HG03457 (cell line): ENCODE measurements around the gene DVL1.

Experiments
- ATAC-seq: cut with Tn5 transposase; IDR thresholded peaks from one replicate; pipeline ENCODE4 v1.9.1; 2021; ENCODE audit warnings: moderate number of reproducible peaks; ENCODE audit not compliant: unreplicated experiment

DVL1 gene

DNA sequence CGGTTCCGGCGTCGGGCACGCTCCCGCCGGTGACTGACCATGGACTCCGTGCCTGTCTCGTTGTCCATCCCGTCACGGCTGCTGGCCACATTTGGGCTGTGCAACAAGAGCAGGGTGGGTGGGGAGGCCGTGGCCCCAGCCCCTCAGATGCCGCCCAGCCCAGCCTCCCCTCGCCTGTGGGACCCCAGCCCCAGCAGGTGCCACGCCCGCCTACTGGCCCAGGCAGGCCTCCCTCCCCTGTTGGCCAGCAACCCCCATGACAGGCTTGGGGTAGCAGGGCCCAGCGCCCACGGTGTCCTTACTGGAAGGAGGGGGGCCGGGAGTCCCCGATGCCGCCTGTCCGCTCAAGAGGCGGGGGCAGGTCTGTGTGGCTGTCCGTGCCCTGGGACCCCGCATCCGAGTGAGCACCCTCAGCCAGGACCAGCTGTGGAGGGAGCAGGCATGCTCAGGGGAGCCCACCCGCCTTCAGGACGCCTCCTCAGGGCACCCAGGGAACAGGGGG is 7.1 kb downstream of the DVL1 start:
- no peak for ATAC-seq

GRCh38 chr1:1341549-1342021 is 7.6 kb downstream of the DVL1 start:
- no peak for ATAC-seq

- ATAC-seq = no peak
Measured at GRCh38 chr1:1340791-1341548, 8.2 kb downstream of the DVL1 start.

DNA sequence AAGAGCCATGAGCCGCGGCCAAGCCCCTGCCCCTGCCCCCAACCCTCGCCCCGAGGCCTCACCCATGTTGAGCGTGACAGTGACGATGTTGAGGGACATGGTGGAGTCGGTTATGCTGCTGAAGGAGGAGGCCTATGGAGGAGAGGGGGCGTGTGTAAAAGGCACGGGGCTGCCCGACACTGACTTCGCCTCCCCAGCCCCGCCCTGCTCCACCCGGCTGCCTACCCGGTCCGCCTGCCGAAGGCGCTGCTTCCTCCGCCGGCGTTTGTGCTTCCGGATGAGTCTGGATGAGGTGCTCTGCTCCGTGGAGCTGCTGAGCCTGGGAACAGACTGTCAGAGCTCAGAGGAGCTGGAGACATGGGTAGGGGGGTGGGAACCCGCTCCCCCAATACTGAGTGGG is 9.0 kb downstream of the DVL1 start:
- ATAC-seq = no peak

DNA sequence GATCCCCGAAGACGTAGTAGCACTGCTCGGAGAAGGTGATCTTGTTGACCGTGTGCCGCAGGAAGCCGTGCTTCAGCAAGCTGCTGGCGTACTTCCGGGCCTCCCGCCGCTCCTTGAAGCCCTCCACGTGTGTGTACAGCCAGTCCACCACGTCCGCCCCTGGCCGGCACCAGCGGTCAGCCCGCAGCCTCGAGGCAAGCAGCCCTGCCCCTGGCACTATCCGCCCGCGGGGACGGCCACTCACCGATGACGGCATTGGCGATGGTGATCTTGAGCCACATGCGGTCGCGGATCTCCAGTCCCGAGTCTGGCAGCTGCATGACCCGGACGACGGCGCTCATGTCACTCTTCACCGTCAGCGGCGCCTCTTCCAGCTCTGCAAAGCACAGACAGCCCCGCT is 10.9 kb downstream of the DVL1 start:
- ATAC-seq = no peak

GRCh38 chr1:1337793-1338147 is 11.4 kb downstream of the DVL1 start:
- no peak for ATAC-seq

DNA sequence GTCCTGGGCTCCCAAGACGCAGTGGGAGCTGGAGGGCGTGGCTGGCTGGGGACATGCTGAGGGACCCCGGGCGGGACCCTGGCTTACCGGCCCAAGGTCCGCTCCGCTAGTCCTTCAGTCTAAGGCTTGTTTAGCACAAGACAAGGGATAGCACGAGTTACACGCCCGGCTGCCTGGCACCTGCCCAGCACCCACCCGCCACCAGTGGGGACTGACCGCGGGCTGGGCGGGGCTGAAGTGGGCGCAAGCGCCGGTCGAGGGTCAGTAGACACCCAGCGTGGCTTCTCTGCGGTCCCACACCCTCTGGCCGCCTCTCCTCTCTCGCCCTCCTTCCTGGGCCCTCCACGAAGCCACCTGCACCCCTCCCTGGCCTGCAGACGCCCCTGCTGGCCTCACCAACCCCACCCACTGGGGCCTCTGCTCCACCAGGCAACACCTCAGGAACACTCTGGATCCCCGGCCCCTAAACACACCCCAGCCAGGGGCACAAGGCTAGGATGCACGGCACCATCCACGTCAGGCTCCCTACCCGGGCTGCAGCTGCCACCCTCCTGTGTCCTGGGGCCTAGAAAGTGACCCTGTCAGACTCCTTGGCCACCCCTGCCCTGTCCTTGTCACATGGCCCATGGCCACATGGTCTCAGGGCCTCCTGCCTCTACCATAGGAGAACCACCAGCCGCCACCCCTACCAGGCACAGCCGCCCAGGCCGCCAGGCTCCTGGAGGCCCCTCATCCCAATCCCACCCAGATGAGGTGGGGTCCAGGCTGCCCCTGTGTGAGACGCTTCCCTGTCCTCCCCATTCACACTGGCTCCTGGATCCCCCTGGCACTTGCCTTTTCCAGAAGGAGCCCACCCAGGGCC is 12.1 kb downstream of the DVL1 start:
- ATAC-seq = no peak

DNA sequence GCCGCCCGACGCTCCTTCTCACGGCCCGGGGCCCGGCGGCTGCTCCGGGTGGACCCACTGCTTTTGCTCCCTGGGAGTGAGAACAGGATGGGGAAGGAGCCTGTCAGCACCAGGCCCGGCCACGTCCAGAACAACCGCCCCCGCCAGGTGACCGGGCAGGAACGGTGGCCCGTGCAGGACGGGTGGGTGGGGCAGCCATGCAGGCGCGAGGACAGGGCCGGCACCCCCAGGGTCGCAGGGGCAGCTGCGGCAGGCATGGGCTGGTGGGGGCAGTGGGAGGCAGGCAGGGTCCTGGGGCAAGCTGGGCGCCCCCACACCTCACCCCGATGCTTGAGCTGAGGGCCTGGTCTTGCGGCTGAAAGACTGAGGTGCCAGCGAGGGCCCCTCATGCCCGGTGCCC is 12.8 kb downstream of the DVL1 start:
- ATAC-seq = no peak

- ATAC-seq = no peak
Measured at GRCh38 chr1:1335792-1336248, 13.4 kb downstream of the DVL1 start.

DNA sequence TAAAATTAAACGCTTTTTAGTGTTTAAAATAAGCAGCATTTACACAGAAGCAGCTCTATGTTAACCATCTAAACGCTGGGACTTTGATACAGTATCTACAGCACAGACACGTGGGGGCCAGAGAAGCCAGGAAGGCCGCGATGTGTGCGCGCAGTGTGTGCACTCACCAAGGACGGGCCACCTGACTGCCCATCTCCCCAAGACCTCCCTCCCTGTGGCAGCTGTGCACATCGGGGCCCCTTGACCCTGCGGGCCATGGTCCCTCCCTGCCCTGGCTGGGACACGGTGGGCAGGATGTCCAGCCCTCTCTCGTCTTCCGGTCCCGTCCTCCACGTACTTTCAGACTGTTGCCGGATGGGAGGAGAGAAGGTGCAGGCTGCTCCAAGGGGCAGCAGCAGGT is 13.9 kb downstream of the DVL1 start:
- ATAC-seq = no peak

GRCh38 chr1:1334835-1335234 is 14.4 kb downstream of the DVL1 start:
- no peak for ATAC-seq

DNA sequence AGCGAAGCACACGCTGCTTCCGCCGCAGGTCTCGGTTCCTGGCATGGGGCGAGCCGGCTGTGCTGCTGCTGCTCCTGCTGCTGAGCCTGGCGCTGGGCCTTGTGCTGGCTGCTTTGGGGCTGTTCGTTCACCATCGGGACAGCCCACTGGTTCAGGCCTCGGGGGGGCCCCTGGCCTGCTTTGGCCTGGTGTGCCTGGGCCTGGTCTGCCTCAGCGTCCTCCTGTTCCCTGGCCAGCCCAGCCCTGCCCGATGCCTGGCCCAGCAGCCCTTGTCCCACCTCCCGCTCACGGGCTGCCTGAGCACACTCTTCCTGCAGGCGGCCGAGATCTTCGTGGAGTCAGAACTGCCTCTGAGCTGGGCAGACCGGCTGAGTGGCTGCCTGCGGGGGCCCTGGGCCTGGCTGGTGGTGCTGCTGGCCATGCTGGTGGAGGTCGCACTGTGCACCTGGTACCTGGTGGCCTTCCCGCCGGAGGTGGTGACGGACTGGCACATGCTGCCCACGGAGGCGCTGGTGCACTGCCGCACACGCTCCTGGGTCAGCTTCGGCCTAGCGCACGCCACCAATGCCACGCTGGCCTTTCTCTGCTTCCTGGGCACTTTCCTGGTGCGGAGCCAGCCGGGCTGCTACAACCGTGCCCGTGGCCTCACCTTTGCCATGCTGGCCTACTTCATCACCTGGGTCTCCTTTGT is 15.5 kb downstream of the DVL1 start:
- ATAC-seq = no peak

DNA sequence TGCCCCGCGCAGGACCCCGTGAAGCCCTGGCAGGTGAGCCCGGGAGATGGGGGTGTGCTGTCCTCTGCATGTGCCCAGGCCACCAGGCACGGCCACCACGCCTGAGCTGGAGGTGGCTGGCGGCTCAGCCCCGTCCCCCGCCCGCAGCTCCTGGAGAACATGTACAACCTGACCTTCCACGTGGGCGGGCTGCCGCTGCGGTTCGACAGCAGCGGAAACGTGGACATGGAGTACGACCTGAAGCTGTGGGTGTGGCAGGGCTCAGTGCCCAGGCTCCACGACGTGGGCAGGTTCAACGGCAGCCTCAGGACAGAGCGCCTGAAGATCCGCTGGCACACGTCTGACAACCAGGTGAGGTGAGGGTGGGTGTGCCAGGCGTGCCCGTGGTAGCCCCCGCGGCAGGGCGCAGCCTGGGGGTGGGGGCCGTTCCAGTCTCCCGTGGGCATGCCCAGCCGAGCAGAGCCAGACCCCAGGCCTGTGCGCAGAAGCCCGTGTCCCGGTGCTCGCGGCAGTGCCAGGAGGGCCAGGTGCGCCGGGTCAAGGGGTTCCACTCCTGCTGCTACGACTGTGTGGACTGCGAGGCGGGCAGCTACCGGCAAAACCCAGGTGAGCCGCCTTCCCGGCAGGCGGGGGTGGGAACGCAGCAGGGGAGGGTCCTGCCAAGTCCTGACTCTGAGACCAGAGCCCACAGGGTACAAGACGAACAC is 16.3 kb downstream of the DVL1 start:
- no peak for ATAC-seq

DNA sequence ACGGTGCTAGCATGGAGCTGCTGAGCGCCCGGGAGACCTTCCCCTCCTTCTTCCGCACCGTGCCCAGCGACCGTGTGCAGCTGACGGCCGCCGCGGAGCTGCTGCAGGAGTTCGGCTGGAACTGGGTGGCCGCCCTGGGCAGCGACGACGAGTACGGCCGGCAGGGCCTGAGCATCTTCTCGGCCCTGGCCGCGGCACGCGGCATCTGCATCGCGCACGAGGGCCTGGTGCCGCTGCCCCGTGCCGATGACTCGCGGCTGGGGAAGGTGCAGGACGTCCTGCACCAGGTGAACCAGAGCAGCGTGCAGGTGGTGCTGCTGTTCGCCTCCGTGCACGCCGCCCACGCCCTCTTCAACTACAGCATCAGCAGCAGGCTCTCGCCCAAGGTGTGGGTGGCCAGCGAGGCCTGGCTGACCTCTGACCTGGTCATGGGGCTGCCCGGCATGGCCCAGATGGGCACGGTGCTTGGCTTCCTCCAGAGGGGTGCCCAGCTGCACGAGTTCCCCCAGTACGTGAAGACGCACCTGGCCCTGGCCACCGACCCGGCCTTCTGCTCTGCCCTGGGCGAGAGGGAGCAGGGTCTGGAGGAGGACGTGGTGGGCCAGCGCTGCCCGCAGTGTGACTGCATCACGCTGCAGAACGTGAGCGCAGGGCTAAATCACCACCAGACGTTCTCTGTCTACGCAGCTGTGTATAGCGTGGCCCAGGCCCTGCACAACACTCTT is 17.0 kb downstream of the DVL1 start:
- no peak for ATAC-seq

- ATAC-seq = no peak
Measured at GRCh38 chr1:1331068-1331965, 17.9 kb downstream of the DVL1 start, which contains the start of gene TAS1R3. TAS1R3 (plus strand) TSS chr1:1331280; CDS start chr1:1331346, 66 bp downstream.

DNA sequence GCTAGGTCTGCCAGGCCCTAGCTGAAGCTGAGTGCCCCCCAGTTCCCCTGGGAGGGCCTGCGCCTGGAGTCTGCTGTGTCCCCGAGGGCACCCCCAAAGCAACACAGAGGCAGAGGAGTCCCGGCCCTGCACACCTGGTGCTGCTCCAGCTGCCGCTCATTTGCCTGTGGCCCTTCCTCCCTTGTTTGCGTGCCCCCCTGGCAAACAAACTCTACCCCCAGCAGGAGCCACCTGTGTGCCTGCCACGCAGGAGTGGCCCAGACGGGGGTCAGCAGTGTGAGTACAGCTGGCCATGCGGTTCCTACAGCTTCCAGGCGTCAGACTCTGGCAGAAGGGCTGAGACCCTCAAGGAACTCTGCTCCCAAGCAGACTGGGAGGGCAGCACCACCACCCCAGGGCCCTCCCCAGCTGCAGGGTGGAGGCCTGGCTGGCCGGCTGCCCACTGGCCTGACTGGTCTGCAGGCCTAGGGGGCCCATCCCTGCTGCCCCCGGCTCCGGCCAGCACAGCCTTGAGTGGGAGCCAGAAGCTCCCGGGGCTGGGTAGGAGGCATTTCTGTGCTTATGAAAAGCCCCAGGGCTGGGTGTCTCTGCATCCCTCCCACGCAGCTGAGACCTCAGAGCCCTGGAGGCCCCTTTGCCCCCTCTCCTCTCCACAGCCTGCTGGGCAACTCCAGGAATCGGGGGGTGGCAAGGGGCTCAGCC is 18.7 kb downstream of the DVL1 start:
- no peak for ATAC-seq

DNA sequence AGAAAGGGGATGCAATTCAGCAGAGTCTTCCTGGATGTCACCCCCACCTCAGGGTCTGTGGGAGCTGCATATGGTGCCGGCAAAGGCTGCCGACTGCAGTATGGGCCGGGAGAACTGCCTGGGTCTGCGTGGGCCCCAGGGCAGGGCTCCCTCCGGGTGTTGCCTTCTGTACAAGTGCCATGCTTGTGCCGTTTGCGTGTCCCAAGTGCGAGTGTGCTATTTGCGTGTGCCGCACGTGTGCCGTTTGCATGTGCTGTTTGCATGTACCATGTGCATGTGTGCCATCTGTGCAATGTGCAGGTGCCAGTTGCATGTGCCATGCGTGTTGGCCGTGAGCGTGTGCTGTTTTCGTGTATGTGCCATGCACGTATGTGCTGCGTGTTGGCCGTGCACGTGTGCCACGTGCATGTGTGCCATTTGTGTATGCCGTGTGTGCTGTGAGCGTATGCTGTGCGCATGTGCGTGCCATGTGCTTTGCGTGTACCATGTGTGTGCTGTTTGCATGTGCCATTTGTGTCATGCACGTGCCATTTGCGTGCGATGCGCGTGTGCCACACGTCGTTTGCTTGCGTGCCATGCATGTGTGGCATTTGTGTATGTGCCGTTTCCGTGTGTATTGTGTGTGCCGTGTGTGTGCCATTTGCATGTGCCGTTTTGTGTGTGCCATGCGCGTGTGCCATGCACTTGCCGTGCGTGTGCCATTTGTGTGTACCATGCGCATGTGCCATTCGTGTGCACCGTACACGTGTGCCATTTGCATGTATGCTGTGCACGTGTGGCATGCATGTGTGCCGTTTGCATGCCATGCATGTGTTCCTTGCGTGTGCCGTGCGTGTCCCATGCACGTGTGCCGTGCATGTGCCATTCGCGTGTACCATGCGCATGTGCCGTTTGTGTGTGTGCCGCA is 19.7 kb downstream of the DVL1 start:
- no peak for ATAC-seq
